Measurements from ENCODE around the gene PRND.

- TF ChIP-seq, protein P1, sequence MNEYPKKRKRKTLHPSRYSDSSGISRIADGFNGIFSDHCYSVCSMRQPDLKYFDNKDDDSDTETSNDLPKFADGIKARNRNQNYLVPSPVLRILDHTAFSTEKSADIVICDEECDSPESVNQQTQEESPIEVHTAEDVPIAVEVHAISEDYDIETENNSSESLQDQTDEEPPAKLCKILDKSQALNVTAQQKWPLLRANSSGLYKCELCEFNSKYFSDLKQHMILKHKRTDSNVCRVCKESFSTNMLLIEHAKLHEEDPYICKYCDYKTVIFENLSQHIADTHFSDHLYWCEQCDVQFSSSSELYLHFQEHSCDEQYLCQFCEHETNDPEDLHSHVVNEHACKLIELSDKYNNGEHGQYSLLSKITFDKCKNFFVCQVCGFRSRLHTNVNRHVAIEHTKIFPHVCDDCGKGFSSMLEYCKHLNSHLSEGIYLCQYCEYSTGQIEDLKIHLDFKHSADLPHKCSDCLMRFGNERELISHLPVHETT (CRISPR knock-in tag; conservative IDR thresholded peaks at IDR 0.05), result no peak
- TF ChIP-seq ZBED4 (CRISPR knock-in tag; IDR thresholded peaks at IDR 0.05; ENCODE audit: borderline replicate concordance), result no peak
- TF ChIP-seq, protein P2, sequence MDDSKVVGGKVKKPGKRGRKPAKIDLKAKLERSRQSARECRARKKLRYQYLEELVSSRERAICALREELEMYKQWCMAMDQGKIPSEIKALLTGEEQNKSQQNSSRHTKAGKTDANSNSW (CRISPR knock-in tag; IDR thresholded peaks at IDR 0.05; ENCODE audit: borderline replicate concordance), result no peak
- no peak for TF ChIP-seq TCF7L2 (IDR thresholded peaks at IDR 0.05; ENCODE audit: low read depth, low read length)
- TF ChIP-seq ZFP37 (CRISPR knock-in tag; IDR thresholded peaks at IDR 0.05; ENCODE audit: borderline replicate concordance), result no peak
- TF ChIP-seq FOXA1 (IDR thresholded peaks at IDR 0.05), result no peak
- TF ChIP-seq FOXA1 (CRISPR knock-in tag; IDR thresholded peaks at IDR 0.05), result no peak
- TF ChIP-seq EEA1 (CRISPR knock-in tag; IDR thresholded peaks at IDR 0.05; ENCODE audit: borderline replicate concordance), result no peak
- no peak for TF ChIP-seq ZNF83 (CRISPR knock-in tag; IDR thresholded peaks at IDR 0.05; ENCODE audit: borderline replicate concordance)
- TF ChIP-seq ZKSCAN1 (IDR thresholded peaks at IDR 0.05; ENCODE audit: low read length), result no peak
- TF ChIP-seq, protein P3, sequence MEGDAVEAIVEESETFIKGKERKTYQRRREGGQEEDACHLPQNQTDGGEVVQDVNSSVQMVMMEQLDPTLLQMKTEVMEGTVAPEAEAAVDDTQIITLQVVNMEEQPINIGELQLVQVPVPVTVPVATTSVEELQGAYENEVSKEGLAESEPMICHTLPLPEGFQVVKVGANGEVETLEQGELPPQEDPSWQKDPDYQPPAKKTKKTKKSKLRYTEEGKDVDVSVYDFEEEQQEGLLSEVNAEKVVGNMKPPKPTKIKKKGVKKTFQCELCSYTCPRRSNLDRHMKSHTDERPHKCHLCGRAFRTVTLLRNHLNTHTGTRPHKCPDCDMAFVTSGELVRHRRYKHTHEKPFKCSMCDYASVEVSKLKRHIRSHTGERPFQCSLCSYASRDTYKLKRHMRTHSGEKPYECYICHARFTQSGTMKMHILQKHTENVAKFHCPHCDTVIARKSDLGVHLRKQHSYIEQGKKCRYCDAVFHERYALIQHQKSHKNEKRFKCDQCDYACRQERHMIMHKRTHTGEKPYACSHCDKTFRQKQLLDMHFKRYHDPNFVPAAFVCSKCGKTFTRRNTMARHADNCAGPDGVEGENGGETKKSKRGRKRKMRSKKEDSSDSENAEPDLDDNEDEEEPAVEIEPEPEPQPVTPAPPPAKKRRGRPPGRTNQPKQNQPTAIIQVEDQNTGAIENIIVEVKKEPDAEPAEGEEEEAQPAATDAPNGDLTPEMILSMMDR (CRISPR knock-in tag; IDR thresholded peaks at IDR 0.05), result no peak
- no peak for TF ChIP-seq RAD51 (IDR thresholded peaks at IDR 0.05; ENCODE audit: borderline replicate concordance)
- no peak for TF ChIP-seq ZNF274 (CRISPR knock-in tag; IDR thresholded peaks at IDR 0.05)
- TF ChIP-seq, protein P4, sequence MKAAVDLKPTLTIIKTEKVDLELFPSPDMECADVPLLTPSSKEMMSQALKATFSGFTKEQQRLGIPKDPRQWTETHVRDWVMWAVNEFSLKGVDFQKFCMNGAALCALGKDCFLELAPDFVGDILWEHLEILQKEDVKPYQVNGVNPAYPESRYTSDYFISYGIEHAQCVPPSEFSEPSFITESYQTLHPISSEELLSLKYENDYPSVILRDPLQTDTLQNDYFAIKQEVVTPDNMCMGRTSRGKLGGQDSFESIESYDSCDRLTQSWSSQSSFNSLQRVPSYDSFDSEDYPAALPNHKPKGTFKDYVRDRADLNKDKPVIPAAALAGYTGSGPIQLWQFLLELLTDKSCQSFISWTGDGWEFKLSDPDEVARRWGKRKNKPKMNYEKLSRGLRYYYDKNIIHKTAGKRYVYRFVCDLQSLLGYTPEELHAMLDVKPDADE (CRISPR knock-in tag; IDR thresholded peaks at IDR 0.05), result no peak
- no peak for TF ChIP-seq MAFG (CRISPR knock-in tag; IDR thresholded peaks at IDR 0.05)
Measured at GRCh38 chr20:4765681-4766080, 44.0 kb downstream of the PRND start.

Measured in HepG2 (cell line).